ENCODE results near the gene PDLIM5. TPM values are rescaled to one million over a fixed set of nuclear protein-coding genes. Genes with fewer than 3 reads are reported as not detected.

The PDLIM5 gene
- polyA plus RNA-seq, 1 donor (not counting 4 experiments of a cell fraction or from before 2014, with no cell fraction given) = 112 TPM

GRCh38 chr4:94412019-94412657 lies 39.6 kb upstream of the PDLIM5 start:
- Histone ChIP-seq H3K36me3 (ENCODE audit: control insufficient read depth in 2 of 2, extremely low read depth in 1 of 2, insufficient read depth in 2 of 2, low read length in 2 of 2) (no peaks in the 10 kb centered on the region), H3K79me2 (ENCODE audit: control insufficient read depth, insufficient read depth, low read length) (no peaks in the 10 kb centered on the region), H4K20me1 (ENCODE audit: control insufficient read depth, extremely low read depth, insufficient read depth, low read length) (no peaks in the 10 kb centered on the region), H3K27ac (ENCODE audit: control insufficient read depth, insufficient read depth, low read length) (no peak overlapping the region), H3K9me1 (ENCODE audit: control insufficient read depth, extremely low read depth, insufficient read depth, low read length) (no peaks in the 10 kb centered on the region), H3K4me1 (ENCODE audit: control insufficient read depth, extremely low read depth, insufficient read depth, low read length) (peaks cover 9% of the 10 kb centered on the region), H3K27me3 (ENCODE audit: control insufficient read depth, extremely low read depth, insufficient read depth, low read length) (no peaks in the 10 kb centered on the region), H3K9ac (ENCODE audit: control insufficient read depth, extremely low read depth, insufficient read depth, low read length) (no peak overlapping the region), H2AFZ (ENCODE audit: control insufficient read depth, low read length) (no peak overlapping the region), H3K9me3 (ENCODE audit: control insufficient read depth, low read depth, low read length) (no peaks in the 10 kb centered on the region), H3K4me3 (ENCODE audit: control insufficient read depth in 2 of 3, extremely low read depth in 1 of 3, insufficient read depth in 2 of 3, low read depth in 1 of 3, low read length in 3 of 3) (no peak overlapping the region), H3K4me2 (ENCODE audit: control insufficient read depth, extremely low read depth, insufficient read depth, low read depth, low read length) (peak overlapping the region; percentile 39)
- dilution Hi-C loops (cut with MboI; ENCODE audit: extremely low pct_ligation_motif_present, low sequenced_read_pairs) = no loop called here
- FAIRE-seq (no peak), DNase-seq (ENCODE audit: low read depth, low spot score) (no peak)
- TF ChIP-seq CTCF (optimal IDR thresholded peaks at IDR 0.05 in 1 of 3, IDR thresholded peaks at IDR 0.05 in 1 of 3, conservative IDR thresholded peaks at IDR 0.05 in 1 of 3; ENCODE audit: extremely low read depth in 1 of 3, insufficient read depth in 2 of 3, low read length in 3 of 3) (no peak), EZH2 (IDR thresholded peaks at IDR 0.05; ENCODE audit: low read length) (no peak)

DNA sequence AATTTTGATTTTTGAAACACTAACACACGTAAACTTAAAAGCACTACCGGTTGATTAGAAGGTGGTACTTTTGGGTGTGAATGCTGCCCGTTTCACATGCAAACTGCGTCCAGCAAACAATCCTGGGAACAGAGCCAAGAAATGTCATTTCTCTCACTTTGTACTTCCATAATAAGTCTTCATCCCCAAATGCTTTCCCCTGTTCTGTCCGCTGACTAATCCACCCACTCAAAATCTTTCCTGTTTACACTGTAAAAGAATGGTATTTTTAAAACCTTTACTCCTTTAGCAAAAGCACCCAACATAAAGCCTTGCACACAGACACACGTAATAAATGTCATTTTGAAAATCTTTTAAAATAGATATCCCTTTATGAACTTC lies 39.1 kb upstream of the PDLIM5 start:
- DNase-seq (ENCODE audit: low read depth, low spot score) (no peak), FAIRE-seq (peak; percentile 58)
- no peak overlapping the region for H3K27ac ChIP-seq (ENCODE audit: control insufficient read depth, insufficient read depth, low read length)
- no peaks in the 10 kb centered on the region for H3K27me3 ChIP-seq (ENCODE audit: control insufficient read depth, extremely low read depth, insufficient read depth, low read length)
- TF ChIP-seq CTCF (optimal IDR thresholded peaks at IDR 0.05 in 1 of 3, IDR thresholded peaks at IDR 0.05 in 1 of 3, conservative IDR thresholded peaks at IDR 0.05 in 1 of 3; ENCODE audit: extremely low read depth in 1 of 3, insufficient read depth in 2 of 3, low read length in 3 of 3) (no peak), EZH2 (IDR thresholded peaks at IDR 0.05; ENCODE audit: low read length) (no peak)
- dilution Hi-C loops (cut with MboI; ENCODE audit: extremely low pct_ligation_motif_present, low sequenced_read_pairs) = no loop called here
- no peaks in the 10 kb centered on the region for H3K9me3 ChIP-seq (ENCODE audit: control insufficient read depth, low read depth, low read length)
- H3K36me3 ChIP-seq (ENCODE audit: control insufficient read depth in 2 of 2, extremely low read depth in 1 of 2, insufficient read depth in 2 of 2, low read length in 2 of 2) = no peaks in the 10 kb centered on the region
- H3K4me2 ChIP-seq (ENCODE audit: control insufficient read depth, extremely low read depth, insufficient read depth, low read depth, low read length) = peak overlapping the region; percentile 39
- H2AFZ ChIP-seq (ENCODE audit: control insufficient read depth, low read length) = no peak overlapping the region
- H3K9ac ChIP-seq (ENCODE audit: control insufficient read depth, extremely low read depth, insufficient read depth, low read length) = no peak overlapping the region
- no peak overlapping the region for H3K4me3 ChIP-seq (ENCODE audit: control insufficient read depth in 2 of 3, extremely low read depth in 1 of 3, insufficient read depth in 2 of 3, low read depth in 1 of 3, low read length in 3 of 3)
- no peaks in the 10 kb centered on the region for H4K20me1 ChIP-seq (ENCODE audit: control insufficient read depth, extremely low read depth, insufficient read depth, low read length)
- H3K79me2 ChIP-seq (ENCODE audit: control insufficient read depth, insufficient read depth, low read length) = no peaks in the 10 kb centered on the region
- peaks cover 9% of the 10 kb centered on the region for H3K4me1 ChIP-seq (ENCODE audit: control insufficient read depth, extremely low read depth, insufficient read depth, low read length)
- no peaks in the 10 kb centered on the region for H3K9me1 ChIP-seq (ENCODE audit: control insufficient read depth, extremely low read depth, insufficient read depth, low read length)
